Renal cortex interstitium (tissue), 11 donors: ENCODE measurements around the gene RNF40. TPM values are rescaled to one million over a fixed set of nuclear protein-coding genes. Genes with fewer than 3 reads are reported as not detected.
"Not testable (repeated sequence)": the region's sequence is repeated elsewhere in the genome, so short reads cannot be mapped to it uniquely, and the experiment has no call there.

Experiments
- DNase-seq, 11 donors: peaks; one replicate each; pipeline ENCODE4 v3.0.0-alpha.2; 2013; ENCODE audit warnings: low read depth in 9 of 11, low spot score in 4 of 11; ENCODE audit errors: extremely low read depth in 1 of 11
- polyA plus RNA-seq, 3 donors: library from polyadenylated mRNA; unstranded; fragments of 120-200 nt; gene quantifications; one replicate each; pipeline ENCODE4 v1.2.1, GENCODE V29; 2013; ENCODE audit not compliant: insufficient read length in 3 of 3

Gene RNF40
- polyA plus RNA-seq, 3 donors: 119 to 124 (median 120) TPM

GRCh38 chr16:30787613-30788378, 25.7 kb downstream of the RNF40 start:
- no peak for DNase-seq

- no peak for DNase-seq
Measured at GRCh38 chr16:30793508-30794069, 31.5 kb downstream of the RNF40 start.

- DNase-seq: no peak
Measured at GRCh38 chr16:30794634-30795033, 32.5 kb downstream of the RNF40 start.

- no peak for DNase-seq
Measured at GRCh38 chr16:30797670-30798309, 35.7 kb downstream of the RNF40 start.

DNA sequence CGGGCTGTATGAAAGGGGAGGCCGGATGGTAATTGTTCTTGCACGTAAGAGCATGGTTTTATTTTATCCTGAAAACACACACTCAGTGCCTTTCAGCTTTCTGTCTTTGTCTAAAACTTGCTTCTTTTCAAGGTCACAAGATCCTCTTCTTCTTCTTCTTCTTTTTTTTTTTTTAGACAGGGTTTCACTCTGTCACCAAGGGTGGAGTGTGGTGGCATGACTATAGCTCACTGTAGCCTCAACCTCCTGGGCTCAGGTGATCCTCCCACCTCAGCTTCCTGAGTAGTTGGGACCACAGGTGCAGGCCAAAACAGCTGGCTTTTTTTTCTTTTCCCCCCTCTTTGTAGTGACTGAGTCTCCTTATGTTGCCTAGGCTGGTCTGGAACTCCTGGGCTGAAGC, 40.8 kb downstream of the RNF40 start:
- no peak for DNase-seq

DNA sequence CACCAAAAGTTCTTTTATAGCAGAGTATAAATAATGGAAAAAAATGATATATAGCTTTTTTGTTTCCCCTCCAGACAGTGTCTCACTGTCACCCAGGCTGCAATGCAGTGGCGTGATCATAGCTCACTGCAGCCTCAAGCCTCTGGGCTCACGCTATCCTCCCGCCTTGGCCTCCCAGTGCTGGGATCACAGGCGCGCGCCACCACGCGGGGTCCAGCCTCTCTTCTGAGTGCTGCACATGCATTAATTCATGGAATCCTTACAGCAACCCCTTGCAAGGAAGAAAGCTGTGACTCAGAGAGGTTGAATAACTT, 42.9 kb downstream of the RNF40 start:
- no peak for DNase-seq

- peak; percentile 70 to 88 (median 80) for DNase-seq
Measured at GRCh38 chr16:30805370-30806169, 43.4 kb downstream of the RNF40 start.

DNA sequence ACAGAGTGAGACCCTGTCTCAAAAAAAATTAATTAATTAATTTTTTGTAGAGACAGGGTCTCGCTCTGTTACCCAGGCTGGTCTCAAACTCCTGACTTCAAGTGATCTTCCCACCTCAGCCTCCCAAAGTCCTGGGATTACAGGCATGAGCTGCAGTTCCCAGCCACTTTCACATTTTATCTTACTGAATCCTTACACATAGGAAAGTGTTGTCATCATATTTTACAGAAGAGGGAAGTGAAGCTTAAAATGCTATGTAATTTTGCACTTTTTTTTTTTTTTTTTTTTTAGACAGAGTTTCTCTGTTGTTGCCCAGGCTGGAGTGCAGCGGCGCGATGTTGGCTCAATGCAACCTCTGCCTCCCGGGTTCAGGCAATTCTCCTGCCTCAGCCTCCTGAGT, 46.0 kb downstream of the RNF40 start:
- no peak for DNase-seq

- not testable (repeated sequence) for DNase-seq
Measured at GRCh38 chr16:30808890-30809426, 46.8 kb downstream of the RNF40 start.

DNA sequence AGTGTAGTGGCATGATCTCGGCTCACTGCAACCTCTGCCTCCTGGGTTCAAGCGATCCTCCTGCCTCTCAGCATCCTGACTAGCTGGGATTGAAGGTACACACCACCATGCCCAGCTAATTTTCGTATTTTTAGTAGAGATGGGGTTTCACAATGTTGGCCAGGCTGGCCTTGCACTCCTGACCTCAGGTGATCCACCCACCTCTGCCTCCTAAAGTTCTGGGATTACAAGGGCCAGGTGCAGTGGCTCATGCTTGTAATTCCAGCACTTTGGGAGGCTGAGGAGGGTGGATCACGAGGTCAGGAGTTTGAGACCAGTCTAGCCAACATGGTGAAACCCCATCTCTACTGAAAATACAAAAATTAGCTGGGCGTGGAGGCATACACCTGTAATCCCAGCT, 47.6 kb downstream of the RNF40 start:
- not testable (repeated sequence) for DNase-seq

DNA sequence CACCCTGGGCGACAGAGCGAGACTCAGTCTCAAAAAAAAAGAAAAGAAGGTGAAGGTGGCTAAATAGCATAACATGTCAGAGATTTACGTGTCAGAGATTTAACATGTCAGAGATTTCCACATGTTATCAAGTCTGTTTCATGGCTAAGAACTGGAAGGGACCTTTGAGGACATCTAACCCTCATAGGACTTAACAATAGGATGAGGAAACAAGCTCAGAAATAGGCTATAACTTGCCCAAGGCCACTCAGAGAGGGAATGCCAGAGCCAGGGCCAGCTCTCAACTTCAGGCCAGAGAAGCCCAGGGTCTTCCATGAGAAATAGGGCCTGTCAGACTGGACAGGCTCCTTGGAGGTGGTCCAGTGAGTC, 51.7 kb downstream of the RNF40 start:
- no peak for DNase-seq

GRCh38 chr16:30816769-30817168, 54.6 kb downstream of the RNF40 start:
- DNase-seq: no peak

DNA sequence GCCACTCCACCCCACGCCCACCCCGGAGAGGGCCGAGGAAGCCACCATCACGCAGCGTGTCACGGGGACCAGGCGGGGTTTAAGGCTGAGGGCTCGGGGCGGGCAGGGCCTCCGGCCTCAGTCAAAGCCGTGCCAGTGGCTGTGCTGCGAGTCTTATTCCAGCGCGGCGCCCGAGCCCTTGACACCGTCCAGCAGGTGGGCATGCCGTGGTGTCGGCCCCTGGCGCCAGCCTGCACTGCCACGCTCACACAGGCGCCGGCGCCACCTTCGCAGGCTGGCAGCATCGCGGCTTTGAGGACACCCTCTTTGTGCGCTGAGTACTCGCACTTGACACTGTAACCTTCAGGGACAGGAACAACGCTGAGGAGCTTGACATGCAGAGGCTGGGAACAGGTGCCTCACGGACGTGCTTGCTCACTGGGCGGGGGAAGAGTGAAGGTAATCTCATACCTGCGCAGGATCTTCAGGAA, 58.9 kb downstream of the RNF40 start:
- no peak for DNase-seq

GRCh38 chr16:30821441-30821840, 59.3 kb downstream of the RNF40 start:
- not testable (repeated sequence) for DNase-seq

GRCh38 chr16:30821891-30822290, 59.8 kb downstream of the RNF40 start:
- no peak for DNase-seq

Other genes starting within 250 kb of the RNF40 start
- gene ZNF768, start 235.8 kb upstream of the RNF40 start, polyA plus RNA-seq: 10 to 100 TPM; 48.0 to 66.6 (median 54.7) TPM
- gene ZNF747, start 227.5 kb upstream of the RNF40 start, polyA plus RNA-seq: 10 to 100 TPM in 2 of 3 donors, 1 to 10 TPM in 1; 9.6 to 10.5 (median 10.1) TPM
- gene ZNF764, start 203.9 kb upstream of the RNF40 start, polyA plus RNA-seq: 10 to 100 TPM; 10.8 to 15.8 (median 12.5) TPM
- gene ZNF688, start 190.6 kb upstream of the RNF40 start, polyA plus RNA-seq: 10 to 100 TPM; 10.1 to 16.7 (median 14.7) TPM
- 10 to 100 TPM; 20.2 to 32.3 (median 23.7) TPM for gene ZNF785, start 176.6 kb upstream of the RNF40 start, polyA plus RNA-seq
- 10 to 100 TPM; 12.8 to 16.0 (median 14.7) TPM for gene ZNF689, start 151.9 kb upstream of the RNF40 start, polyA plus RNA-seq
- 10 to 100 TPM; 44.8 to 54.8 (median 46.6) TPM for gene PRR14, start 111.4 kb upstream of the RNF40 start, polyA plus RNA-seq
- 10 to 100 TPM; 48.7 to 78.6 (median 67.4) TPM for gene FBRS, start 103.9 kb upstream of the RNF40 start, polyA plus RNA-seq
- gene SRCAP, start 63.2 kb upstream of the RNF40 start, polyA plus RNA-seq: 10 to 100 TPM; 29.6 to 44.3 (median 39.2) TPM
- gene PHKG2, start 13.9 kb upstream of the RNF40 start, polyA plus RNA-seq: 10 to 100 TPM; 29.8 to 39.2 (median 30.1) TPM
- 10 to 100 TPM in 2 of 3 donors, 1 to 10 TPM in 1; 8.4 to 13.1 (median 12.8) TPM for gene CFAP119, start 260 bp upstream of the RNF40 start, polyA plus RNA-seq
- 10 to 100 TPM; 25.6 to 31.6 (median 28.3) TPM for gene ZNF629, start 24.9 kb downstream of the RNF40 start, polyA plus RNA-seq
- 10 to 100 TPM; 32.6 to 49.7 (median 41.6) TPM for gene BCL7C, start 131.8 kb downstream of the RNF40 start, polyA plus RNA-seq
- 1 to 10 TPM; 6.5 to 8.3 (median 7.8) TPM for gene CTF1, start 134.3 kb downstream of the RNF40 start, polyA plus RNA-seq
- gene FBXL19, start 161.2 kb downstream of the RNF40 start, polyA plus RNA-seq: 10 to 100 TPM; 18.0 to 34.4 (median 32.4) TPM
- 10 to 100 TPM; 17.7 to 19.8 (median 19.1) TPM for gene ORAI3, start 186.7 kb downstream of the RNF40 start, polyA plus RNA-seq
- 10 to 100 TPM; 17.3 to 19.7 (median 18.7) TPM for gene SETD1A, start 195.4 kb downstream of the RNF40 start, polyA plus RNA-seq
- gene HSD3B7, start 222.9 kb downstream of the RNF40 start, polyA plus RNA-seq: 10 to 100 TPM in 1 of 3 donors, 1 to 10 TPM in 2; 7.2 to 10.7 (median 7.7) TPM
- gene STX1B, start 248.3 kb downstream of the RNF40 start, polyA plus RNA-seq: 1 to 10 TPM; 1.2 to 2.7 (median 1.6) TPM